Naive thymus-derived CD4-positive, alpha-beta T cell (primary cell): ENCODE measurements around the gene TIMP2. TPM values are rescaled to one million over a fixed set of nuclear protein-coding genes. Genes with fewer than 3 reads are reported as not detected.
"Not testable (repeated sequence)": the region's sequence is repeated elsewhere in the genome, so short reads cannot be mapped to it uniquely, and the experiment has no call there.

Experiments used
- ATAC-seq: fragments of 150-1000 bp; cut with Tn5 transposase; 2 replicates; pipeline ENCODE4 v1.10.0; 2021; ENCODE audit warnings: mild to moderate bottlenecking, moderate library complexity
- CTCF ChIA-PET: fragments of 350-600 bp; sonication (Branson Sonifier 250); formaldehyde crosslinking; loops from one replicate; lab custom pipeline; 2021; ENCODE audit warnings: antibody characterized with exemption; lab: Charles Lee
- POLR2A ChIA-PET: fragments of 350-600 bp; sonication (Branson Sonifier 250); formaldehyde crosslinking; loops from one replicate; lab custom pipeline; 2021; ENCODE audit warnings: antibody characterized with exemption, inconsistent platforms; lab: Charles Lee
- DNase-seq, 9 donors: peaks; one replicate each; pipeline versions ENCODE4 v3.0.0 to v3.0.0-alpha.2; 2020 to 2022; ENCODE audit warnings: mixed read lengths in 1 of 9
- H3K27ac ChIP-seq: one replicate; pipeline ENCODE4 v1.7.0; 2013; ENCODE audit warnings: mild to moderate bottlenecking, low read depth, low read length, moderate library complexity
- H3K27me3 ChIP-seq, 2 donors: one replicate each; pipeline ENCODE4 v1.7.0; 2013; ENCODE audit warnings: low read length in 2 of 2, mild to moderate bottlenecking in 2 of 2, moderate library complexity in 2 of 2; ENCODE audit not compliant: control insufficient read depth in 2 of 2, insufficient read depth in 2 of 2
- H3K36me3 ChIP-seq, 3 experiments: 1 replicate in 2 of 3; 2 replicates in 1 of 3; pipeline ENCODE4 v1.7.0; 2013; ENCODE audit warnings: low read length in 3 of 3, mild to moderate bottlenecking in 3 of 3, moderate library complexity in 1 of 3; ENCODE audit not compliant: insufficient read depth in 3 of 3, control insufficient read depth in 2 of 3
- H3K4me1 ChIP-seq, 2 donors: one replicate each; pipeline ENCODE4 v1.7.0; 2013; ENCODE audit warnings: low read length in 2 of 2, mild to moderate bottlenecking in 2 of 2, moderate library complexity in 1 of 2; ENCODE audit not compliant: control insufficient read depth in 2 of 2, insufficient read depth in 2 of 2
- H3K4me3 ChIP-seq: 2 replicates; pipeline ENCODE4 v1.7.0; 2013; ENCODE audit warnings: mild to moderate bottlenecking, low read length
- H3K9me3 ChIP-seq, 3 experiments: 1 replicate in 2 of 3; 2 replicates in 1 of 3; pipeline ENCODE4 v1.7.0; 2013; ENCODE audit warnings: low read length in 3 of 3; ENCODE audit not compliant: control insufficient read depth in 2 of 3
- H3K27ac Mint-ChIP-seq, 9 donors: one replicate each; pipeline ENCODE4 v1.8.0; 2020 to 2022; ENCODE audit warnings: mixed read lengths in 9 of 9, mild to moderate bottlenecking in 8 of 9, moderate library complexity in 5 of 9, inconsistent platforms in 2 of 9
- H3K27me3 Mint-ChIP-seq, 5 donors: one replicate each; pipeline ENCODE4 v1.8.0; 2021 to 2022; ENCODE audit warnings: mixed read lengths in 5 of 5, mild to moderate bottlenecking in 1 of 5
- H3K36me3 Mint-ChIP-seq, 5 donors: one replicate each; pipeline ENCODE4 v1.8.0; 2020 to 2022; ENCODE audit warnings: mixed read lengths in 5 of 5, mild to moderate bottlenecking in 3 of 5, inconsistent platforms in 1 of 5
- H3K4me1 Mint-ChIP-seq, 7 donors: one replicate each; pipeline ENCODE4 v1.8.0; 2020 to 2022; ENCODE audit warnings: mixed read lengths in 7 of 7, mild to moderate bottlenecking in 3 of 7, inconsistent platforms in 1 of 7
- H3K4me3 Mint-ChIP-seq, 10 donors: one replicate each; pipeline ENCODE4 v1.8.0; 2020 to 2022; ENCODE audit warnings: mild to moderate bottlenecking in 10 of 10, mixed read lengths in 10 of 10, moderate library complexity in 6 of 10, inconsistent platforms in 2 of 10
- H3K9me3 Mint-ChIP-seq, 11 donors: one replicate each; pipeline ENCODE4 v1.8.0; 2020 to 2022; ENCODE audit warnings: mixed read lengths in 11 of 11, mild to moderate bottlenecking in 4 of 11, inconsistent platforms in 1 of 11, moderate library complexity in 1 of 11
- intact Hi-C, 2 donors: fragments of 100-400 bp; cut with micrococcal nuclease; formaldehyde crosslinking; loops; one replicate each; pipeline ENCODE4 v1.15.1; 2023
- polyA plus RNA-seq, 2 donors: library from polyadenylated mRNA; unstranded; fragments of 300-500 nt; fragmentation: Illumina TruSeq; gene quantifications; one replicate each; pipeline ENCODE4 v1.2.3, GENCODE V29; 2021
- total RNA-seq, 6 experiments: library from RNA in 5 of 6; stranded (reverse) in 5 of 6; gene quantifications; 1 replicate in 5 of 6; 2 replicates in 1 of 6; pipeline ENCODE4 v1.2.3 and lab custom pipeline; 2021 to 2026

Gene TIMP2
- total and polyA plus RNA-seq, 7 experiments from 2014 or later, result 0.23 to 46.1 (median 5.7) TPM

DNA sequence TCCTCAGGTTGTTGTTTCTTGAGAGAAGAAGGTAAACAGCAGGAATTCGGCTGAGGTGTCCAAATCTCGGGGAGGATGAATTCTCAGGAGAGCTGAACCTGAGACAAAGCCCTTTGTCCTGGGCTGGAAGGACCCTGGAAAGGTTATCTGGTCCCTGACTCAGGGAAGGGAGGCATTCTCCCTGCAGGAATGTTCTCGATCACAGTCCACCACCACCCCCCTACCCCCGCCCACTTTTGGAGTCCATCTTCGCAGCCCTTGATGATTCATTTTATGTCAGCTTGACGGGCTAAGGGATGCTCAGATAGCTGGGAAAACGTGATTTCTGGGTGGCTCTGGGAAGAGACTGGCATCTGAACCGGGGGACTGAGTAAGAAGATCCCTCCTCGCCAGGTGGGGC is 20.8 kb downstream of the TIMP2 start:
- no peak overlapping the region for H3K4me3 Mint-ChIP-seq
- intact Hi-C loops, result no loop called here
- POLR2A ChIA-PET, result no interaction called here

DNA sequence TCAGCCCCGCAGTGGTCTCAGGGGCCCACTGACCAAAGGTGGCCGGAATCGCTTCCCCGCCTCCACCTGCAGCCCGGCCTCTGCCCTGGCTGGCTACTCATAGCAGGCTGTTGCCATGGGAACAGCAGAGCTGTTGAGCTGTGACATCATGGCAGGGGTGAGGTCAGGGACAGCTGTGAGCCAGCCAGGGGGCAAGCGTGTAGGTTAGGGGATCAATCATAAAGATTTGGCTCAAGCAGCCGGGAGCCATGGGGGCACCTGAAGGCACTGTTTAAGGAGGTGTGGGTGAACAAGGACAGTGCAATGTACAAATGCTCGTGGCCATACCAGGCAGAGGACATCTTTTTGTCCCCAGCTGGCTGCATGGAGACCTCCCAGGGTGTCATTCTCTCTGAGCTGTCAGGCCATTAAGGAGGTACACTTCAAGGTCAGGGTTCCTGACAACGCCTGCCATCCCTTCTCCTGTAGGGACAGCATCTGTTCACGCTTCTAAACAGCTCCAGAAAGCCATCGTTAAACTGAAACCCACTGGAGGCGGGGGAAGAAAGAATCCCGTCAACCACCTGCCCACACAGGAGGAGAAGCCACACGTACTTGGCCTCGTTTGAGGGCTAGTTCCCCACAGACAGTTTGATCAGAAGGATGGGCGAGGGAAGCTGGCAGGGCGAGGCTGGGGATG is 21.9 kb downstream of the TIMP2 start, which contains the start of gene CEP295NL:
TSS of gene CEP295NL (minus strand) at position 101 of the 679 bp plus-strand sequence. CDS start 1,373 bp downstream, outside the sequence.
- no peak within 1 kb of the TSS for H3K4me3 ChIP-seq
- H3K27me3 ChIP-seq, result no peaks in the 10 kb centered on the region
- H3K36me3 ChIP-seq, result no peaks in the 10 kb centered on the region
- no peak within 1 kb of the TSS for H3K27ac ChIP-seq
- H3K36me3 Mint-ChIP-seq, result no peaks in the 10 kb centered on the region
- H3K9me3 ChIP-seq, result no peaks in the 10 kb centered on the region
- H3K4me1 ChIP-seq, result no peaks in the 10 kb centered on the region
- intact Hi-C loops, result no loop called here
- ATAC-seq (no peak), DNase-seq (peak in 1 of 9 donors; percentile 34)
- H3K27me3 Mint-ChIP-seq, result peaks cover 0 to 3% (median 0%) of the 10 kb centered on the region in 5 donors
- ChIA-PET CTCF (interaction anchor here (2.0 kb wide), 1 partner anchor 38 kb away, joined by 6 read pairs; no protein-coding TSS in a partner anchor), POLR2A (interaction anchor here (0.5 kb wide), 1 partner anchor 755 kb away, joined by 4 read pairs; no protein-coding TSS in a partner anchor)
- peak within 1 kb of the TSS in 1 of 10 donors; percentile 25 for H3K4me3 Mint-ChIP-seq
- H3K27ac Mint-ChIP-seq, result peak within 1 kb of the TSS in 1 of 9 donors; percentile 42
- no peaks in the 10 kb centered on the region for H3K9me3 Mint-ChIP-seq
- peaks cover 0 to 11% (median 0%) of the 10 kb centered on the region in 7 donors for H3K4me1 Mint-ChIP-seq

More for the DNA sequence above, 20.8 kb downstream of the TIMP2 start:
- H3K36me3 ChIP-seq, result no peaks in the 10 kb centered on the region
- CTCF ChIA-PET, result interaction anchor here (2.0 kb wide), 1 partner anchor 39 kb away, joined by 6 read pairs; no protein-coding TSS in a partner anchor
- H3K27me3 ChIP-seq, result no peaks in the 10 kb centered on the region
- no peaks in the 10 kb centered on the region for H3K9me3 ChIP-seq
- no peak overlapping the region for H3K27ac Mint-ChIP-seq
- H3K36me3 Mint-ChIP-seq, result no peaks in the 10 kb centered on the region
- H3K9me3 Mint-ChIP-seq, result no peaks in the 10 kb centered on the region
- H3K4me3 ChIP-seq, result no peak overlapping the region
- H3K4me1 ChIP-seq, result no peaks in the 10 kb centered on the region
- ATAC-seq, result no peak
- H3K27me3 Mint-ChIP-seq, result peaks cover 0 to 6% (median 0%) of the 10 kb centered on the region in 5 donors
- no peak overlapping the region for H3K27ac ChIP-seq
- peaks cover 0 to 11% (median 0%) of the 10 kb centered on the region in 7 donors for H3K4me1 Mint-ChIP-seq
- DNase-seq, result no peak

DNA sequence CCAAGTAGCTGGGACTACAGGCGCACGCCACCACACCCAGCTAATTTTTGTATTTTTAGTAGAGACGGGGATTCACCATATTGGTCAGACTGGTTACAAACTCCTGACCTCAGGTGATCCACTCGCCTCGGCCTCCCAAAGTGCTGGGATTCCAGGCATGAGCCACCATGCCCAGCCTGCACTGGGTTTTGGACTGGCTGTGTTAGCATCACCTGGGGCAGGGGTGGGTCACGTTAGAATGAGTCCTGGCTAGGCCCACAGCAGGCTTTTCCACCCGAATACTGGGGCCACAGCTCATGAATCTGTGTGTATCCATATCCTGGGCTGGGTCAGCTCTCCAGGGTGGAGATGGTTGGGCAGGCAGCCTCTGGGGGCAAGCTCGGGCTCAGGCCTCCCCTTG is 23.0 kb downstream of the TIMP2 start:
- DNase-seq, intact Hi-C loops, ATAC-seq, H3K9me3 ChIP-seq, H3K9me3 Mint-ChIP-seq, H3K27ac ChIP-seq, CTCF ChIA-PET, POLR2A ChIA-PET, H3K27me3 ChIP-seq, H3K4me3 ChIP-seq, H3K36me3 Mint-ChIP-seq, H3K27me3 Mint-ChIP-seq, H3K27ac Mint-ChIP-seq, H3K36me3 ChIP-seq, H3K4me1 ChIP-seq: not testable (repeated sequence)
- H3K4me1 Mint-ChIP-seq, result peaks cover 0 to 11% (median 0%) of the 10 kb centered on the region in 7 donors
- peak overlapping the region in 1 of 10 donors; percentile 25 for H3K4me3 Mint-ChIP-seq

DNA sequence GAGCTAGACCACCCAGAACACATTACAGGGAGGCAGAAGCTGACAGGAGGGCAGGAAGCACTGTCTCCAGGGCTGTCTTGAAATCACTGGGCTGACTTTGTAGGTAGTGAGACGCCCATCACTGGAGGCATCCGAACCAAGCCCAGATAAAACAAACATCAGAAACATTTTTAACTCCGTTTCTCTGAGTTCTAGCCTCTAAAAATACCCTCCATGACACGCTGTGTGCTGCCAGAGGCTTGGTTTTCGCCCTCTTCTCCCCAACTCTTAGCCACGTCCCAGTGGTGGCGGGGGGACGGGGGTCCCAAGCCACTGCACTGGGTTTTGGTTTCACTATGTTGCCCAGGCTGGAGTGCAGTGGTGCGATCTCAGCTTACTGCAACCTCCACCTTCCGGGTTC is 23.4 kb downstream of the TIMP2 start:
- intact Hi-C loops, result no loop called here
- Histone ChIP-seq H3K27me3 (no peaks in the 10 kb centered on the region), H3K4me1 (no peaks in the 10 kb centered on the region), H3K4me3 (no peak overlapping the region), H3K36me3 (no peaks in the 10 kb centered on the region), H3K9me3 (no peaks in the 10 kb centered on the region), H3K27ac (no peak overlapping the region)
- peaks cover 0 to 3% (median 0%) of the 10 kb centered on the region in 5 donors for H3K27me3 Mint-ChIP-seq
- no peaks in the 10 kb centered on the region for H3K36me3 Mint-ChIP-seq
- peaks cover 0 to 11% (median 0%) of the 10 kb centered on the region in 7 donors for H3K4me1 Mint-ChIP-seq
- ATAC-seq (no peak), DNase-seq (no peak)
- ChIA-PET CTCF (no interaction called here), POLR2A (no interaction called here)
- H3K9me3 Mint-ChIP-seq, result no peaks in the 10 kb centered on the region
- peak overlapping the region in 1 of 9 donors; percentile 32 for H3K27ac Mint-ChIP-seq
- H3K4me3 Mint-ChIP-seq, result no peak overlapping the region

DNA sequence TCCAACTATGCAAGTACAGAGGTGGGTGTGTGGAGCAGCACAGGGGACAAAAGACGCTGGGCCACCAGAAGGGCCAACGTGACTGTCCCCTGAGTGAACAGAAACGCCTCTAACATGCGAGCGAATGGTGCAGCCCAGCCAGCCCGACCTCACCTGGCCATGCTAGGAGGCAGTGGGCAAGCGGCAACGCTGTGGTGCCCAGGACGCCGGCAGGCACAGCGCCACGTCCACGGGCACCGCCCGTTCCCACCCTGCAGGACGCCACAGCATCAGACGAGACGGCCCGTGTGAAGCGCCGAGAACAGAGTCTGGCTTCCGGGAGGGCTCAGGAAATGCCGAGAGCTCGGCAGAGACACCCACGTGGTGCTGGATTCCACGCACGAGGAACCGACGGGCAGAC is 24.4 kb downstream of the TIMP2 start:
- no peak overlapping the region for H3K4me3 ChIP-seq
- H3K36me3 Mint-ChIP-seq, result no peaks in the 10 kb centered on the region
- H3K9me3 ChIP-seq, result no peaks in the 10 kb centered on the region
- H3K27me3 Mint-ChIP-seq, result peaks cover 0 to 3% (median 0%) of the 10 kb centered on the region in 5 donors
- no peaks in the 10 kb centered on the region for H3K27me3 ChIP-seq
- H3K4me1 ChIP-seq, result no peaks in the 10 kb centered on the region
- peaks cover 0 to 11% (median 0%) of the 10 kb centered on the region in 7 donors for H3K4me1 Mint-ChIP-seq
- peak overlapping the region in 1 of 9 donors; percentile 43 for H3K27ac Mint-ChIP-seq
- H3K36me3 ChIP-seq, result no peaks in the 10 kb centered on the region
- ATAC-seq (no peak), DNase-seq (no peak)
- ChIA-PET POLR2A (interaction anchor here (0.6 to 1.2 kb wide), 2 partner anchors 8 to 10 kb away, joined by 3 read pairs; no protein-coding TSS in a partner anchor), CTCF (no interaction called here)
- no peak overlapping the region for H3K4me3 Mint-ChIP-seq
- H3K27ac ChIP-seq, result no peak overlapping the region
- no peaks in the 10 kb centered on the region for H3K9me3 Mint-ChIP-seq
- intact Hi-C loops, result no loop called here

DNA sequence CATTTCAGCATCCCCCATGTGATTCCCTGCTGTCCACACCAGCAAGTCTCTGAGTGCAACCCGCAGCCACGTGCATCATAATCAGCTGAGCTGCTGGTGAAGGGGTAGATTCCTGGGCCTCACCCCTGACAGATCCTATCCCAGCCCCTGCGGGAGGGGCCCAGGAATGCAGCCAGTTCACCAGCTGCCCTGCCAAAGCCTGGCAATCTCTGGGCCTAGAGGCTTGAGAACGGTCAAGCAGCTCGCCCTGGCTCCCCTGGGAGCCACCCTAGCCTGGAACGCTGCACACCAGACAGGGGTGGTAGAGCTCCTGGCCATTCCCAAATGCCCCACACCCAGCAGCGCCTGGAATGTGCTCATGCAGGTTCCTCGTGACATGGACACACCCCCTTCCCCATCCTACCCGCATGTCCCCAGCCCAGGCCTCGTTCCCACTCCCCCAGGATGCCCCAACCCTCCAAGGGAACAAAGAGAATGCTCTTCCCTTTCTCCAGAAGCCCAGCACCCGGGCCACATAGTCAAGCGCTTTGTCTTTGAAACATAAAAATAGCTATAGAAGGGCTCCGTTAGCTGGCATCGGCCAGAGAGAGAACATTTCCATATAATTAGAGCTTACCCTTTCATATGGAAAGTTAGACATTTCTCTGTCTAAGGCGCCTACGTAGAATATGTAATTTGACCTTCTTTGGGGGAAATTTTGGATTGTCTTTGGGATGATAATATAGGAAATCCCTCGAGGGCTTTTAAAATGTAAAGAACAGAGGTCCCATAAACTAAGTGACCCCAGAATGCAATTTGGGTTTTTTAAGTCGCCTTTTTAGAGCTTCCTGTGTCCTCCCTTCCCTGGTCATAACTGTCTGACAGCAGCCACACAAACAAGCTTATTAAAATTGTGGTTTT is 25.6 kb downstream of the TIMP2 start:
- ChIA-PET CTCF (no interaction called here), POLR2A (interaction anchor here (1.2 kb wide), 1 partner anchor 9 kb away, joined by 3 read pairs; no protein-coding TSS in a partner anchor)
- Histone ChIP-seq H3K4me1 (no peaks in the 10 kb centered on the region), H3K9me3 (no peaks in the 10 kb centered on the region), H3K27ac (no peak overlapping the region), H3K36me3 (no peaks in the 10 kb centered on the region), H3K27me3 (no peaks in the 10 kb centered on the region), H3K4me3 (no peak overlapping the region)
- no peak for ATAC-seq
- intact Hi-C loops, result no loop called here
- Mint-ChIP-seq H3K4me3 (no peak overlapping the region), H3K9me3 (no peaks in the 10 kb centered on the region), H3K36me3 (no peaks in the 10 kb centered on the region), H3K4me1 (peaks cover 0 to 11% (median 0%) of the 10 kb centered on the region in 7 donors), H3K27ac (no peak overlapping the region), H3K27me3 (peaks cover 0 to 3% (median 0%) of the 10 kb centered on the region in 5 donors)
- no peak for DNase-seq
